Inferior parietal cortex (tissue), 1 donor: ENCODE data around the gene SLC39A2.
"Not testable (repeated sequence)": the region's sequence is repeated elsewhere in the genome, so short reads cannot be mapped to it uniquely, and the experiment has no call there.

ENCODE experiments used
- DNase-seq: peaks from one replicate; pipeline ENCODE4 v3.0.0-alpha.2; 2016; ENCODE audit errors: extremely low spot score

SLC39A2 gene

DNA sequence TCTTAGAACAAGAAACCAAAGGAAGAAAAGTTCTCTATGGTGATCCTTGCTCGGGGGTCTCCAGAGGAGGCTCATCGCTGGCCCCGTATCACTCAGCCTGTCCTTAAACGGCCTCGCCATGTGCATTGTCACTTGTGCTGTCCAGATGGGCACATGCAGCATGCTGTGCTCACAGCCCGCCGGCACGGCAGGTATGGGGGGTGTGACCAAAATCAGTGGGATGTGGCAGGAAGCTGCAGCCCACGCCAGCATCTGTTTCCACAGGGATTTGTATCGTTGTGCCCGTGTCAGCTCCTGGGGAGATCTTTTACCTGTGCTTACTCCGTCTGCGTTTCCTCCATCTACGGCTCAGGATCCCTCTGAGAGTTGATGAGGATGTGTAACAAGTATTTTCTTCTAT, 2.6 kb upstream of the SLC39A2 start:
- DNase-seq, result no peak

DNA sequence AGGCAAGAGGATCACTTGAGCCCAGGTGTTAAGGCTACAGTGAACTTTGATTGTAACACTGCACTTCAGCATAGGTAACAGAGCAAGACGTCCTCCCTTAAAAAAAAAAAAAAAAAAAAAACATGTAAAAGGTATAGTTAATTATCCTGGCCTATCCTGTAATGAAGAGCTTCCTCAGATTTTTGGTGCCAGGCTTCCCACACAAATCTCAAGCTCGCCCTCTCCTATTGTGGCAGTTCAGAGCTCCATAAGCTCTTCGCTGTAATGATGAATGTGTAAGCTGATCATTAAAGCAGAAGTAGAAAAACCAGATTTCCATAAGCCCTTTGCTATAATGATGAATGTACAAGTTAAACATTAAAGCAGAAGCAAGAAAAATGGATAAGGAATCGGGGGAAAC, 2.0 kb upstream of the SLC39A2 start:
- no peak for DNase-seq

DNA sequence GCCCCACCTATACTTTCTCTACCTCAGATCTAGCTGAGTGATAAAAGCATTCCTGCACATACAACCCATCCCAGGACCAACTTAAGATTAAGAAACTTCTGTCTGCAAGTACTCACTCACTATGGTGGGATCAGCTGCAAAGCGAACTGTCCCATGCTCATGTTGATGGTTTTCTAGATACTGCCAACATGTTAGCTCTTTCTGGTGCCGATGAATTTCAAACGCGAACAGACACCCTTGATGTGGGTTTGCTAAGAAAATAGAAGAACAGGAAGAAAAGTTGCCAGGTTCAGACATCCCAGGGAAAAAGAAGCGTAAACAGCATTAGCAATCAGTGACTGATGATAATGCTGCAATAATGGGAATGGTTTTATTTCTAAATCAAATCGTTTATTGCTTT, 1.5 kb upstream of the SLC39A2 start:
- no peak for DNase-seq

DNA sequence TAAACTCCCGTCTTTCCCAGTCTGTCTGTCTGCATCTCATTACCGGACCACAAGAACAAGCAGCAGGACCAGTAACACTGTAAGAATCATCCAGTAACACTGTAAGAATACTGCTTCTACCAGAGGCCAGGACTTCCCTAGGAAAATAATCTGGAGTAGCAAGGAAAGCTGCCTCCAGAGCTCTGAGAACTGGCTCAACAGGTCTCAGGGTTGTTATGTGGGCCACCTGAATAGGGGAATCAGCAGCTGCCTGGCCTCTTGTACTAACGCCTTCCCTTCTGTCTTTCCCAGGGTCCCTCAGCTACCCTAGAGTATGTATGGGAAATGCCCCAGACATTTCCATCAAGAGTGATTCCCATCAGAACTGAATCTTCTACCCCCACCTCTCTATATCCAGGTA, 954 bp upstream of the SLC39A2 start:
- DNase-seq, result no peak

DNA sequence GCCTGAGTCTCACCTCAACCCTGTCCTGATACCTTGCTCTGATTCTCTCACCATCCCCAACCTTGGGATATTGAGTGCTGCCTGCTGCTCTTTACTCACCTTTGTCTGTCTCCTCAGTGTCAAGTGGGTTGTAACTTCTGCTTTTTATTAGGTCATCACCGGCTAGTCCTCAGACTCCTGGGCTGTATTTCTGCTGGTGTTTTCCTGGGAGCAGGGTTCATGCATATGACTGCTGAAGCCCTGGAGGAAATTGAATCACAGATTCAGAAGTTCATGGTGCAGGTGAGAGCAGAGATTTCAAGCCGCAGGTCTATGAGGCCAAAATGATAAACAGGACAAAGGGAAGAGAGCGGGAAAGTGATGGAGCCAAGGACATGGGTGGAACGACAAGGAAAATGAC, 498 bp downstream of the SLC39A2 start:
- DNase-seq, result no peak

DNA sequence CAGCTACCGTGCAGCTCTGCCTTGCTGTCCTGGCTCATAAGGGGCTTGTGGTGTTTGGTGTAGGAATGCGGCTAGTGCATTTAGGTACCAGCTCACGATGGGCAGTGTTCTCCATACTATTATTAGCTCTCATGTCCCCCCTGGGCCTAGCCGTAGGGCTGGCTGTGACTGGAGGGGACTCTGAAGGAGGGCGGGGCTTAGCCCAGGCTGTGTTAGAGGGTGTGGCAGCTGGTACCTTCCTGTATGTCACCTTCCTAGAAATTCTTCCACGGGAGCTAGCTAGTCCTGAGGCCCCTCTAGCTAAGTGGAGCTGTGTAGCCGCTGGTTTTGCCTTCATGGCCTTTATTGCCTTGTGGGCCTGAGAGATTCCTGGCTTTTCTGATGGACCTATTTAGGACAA, 2.1 kb downstream of the SLC39A2 start:
- no peak for DNase-seq

DNA sequence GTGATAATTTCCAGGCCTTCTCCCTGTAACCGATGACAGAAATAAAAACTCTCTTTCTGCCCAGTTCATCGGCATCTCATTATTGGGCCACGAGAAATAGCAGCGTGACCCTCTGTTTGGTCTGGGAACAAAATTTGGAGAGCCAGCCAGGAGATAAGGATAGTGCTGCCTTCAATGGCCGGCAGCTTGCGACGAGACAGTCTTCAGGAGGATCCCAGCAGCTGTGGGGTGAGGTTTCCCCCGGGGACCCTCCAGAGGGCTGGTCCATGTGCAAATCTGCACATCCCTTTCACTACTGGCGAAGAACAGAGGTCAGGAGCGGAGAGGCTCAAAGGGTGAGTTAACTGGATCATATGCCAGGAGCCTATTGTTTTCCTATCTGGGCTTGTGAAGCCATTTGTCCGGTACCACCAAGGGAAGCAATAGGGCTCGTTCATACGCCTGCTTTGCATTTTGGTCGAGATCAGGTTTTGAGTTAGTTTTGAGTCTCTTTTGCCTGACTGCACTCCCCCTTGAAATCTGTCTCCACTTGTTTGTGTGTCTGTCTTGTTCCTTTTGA, 4.8 kb downstream of the SLC39A2 start:
- DNase-seq, result no peak

DNA sequence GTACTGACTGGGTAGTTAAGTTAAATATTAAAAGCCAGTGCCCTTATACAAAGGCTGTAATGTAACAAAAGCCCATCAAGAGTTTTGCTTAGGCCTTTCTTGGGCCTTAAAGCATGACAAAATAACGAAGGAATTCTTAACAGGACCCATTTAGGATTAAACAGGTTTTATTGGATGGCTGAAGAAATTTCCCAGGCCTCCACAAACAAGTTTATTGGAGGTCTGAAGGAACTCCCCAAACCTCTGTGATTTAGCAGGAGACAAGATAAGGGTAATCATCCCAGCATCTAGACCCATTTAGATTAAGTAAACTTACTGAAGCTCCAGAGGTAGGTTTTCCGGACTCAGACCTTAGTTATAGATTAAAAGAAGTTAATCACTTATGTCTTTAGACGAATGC, 10.6 kb downstream of the SLC39A2 start:
- DNase-seq, result not testable (repeated sequence)

DNA sequence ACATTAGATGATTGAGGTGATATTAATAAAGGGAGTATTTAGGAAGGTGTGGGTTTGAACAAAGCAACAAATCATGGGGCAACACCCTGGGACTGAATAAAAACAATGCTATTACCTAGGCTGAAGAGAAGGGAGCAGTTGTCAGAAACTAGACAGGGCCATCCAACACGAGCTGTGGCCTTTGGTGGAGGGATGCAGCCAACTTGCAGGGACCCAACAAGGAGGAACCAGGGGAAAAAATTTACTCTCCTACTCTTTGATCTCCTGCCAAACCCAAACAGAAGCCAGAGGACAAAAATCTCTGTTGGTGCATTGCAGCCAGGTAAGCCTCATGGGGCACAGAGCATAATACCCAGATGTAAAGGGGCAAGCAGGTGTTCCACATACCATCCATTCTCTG, 12.0 kb downstream of the SLC39A2 start:
- no peak for DNase-seq

DNA sequence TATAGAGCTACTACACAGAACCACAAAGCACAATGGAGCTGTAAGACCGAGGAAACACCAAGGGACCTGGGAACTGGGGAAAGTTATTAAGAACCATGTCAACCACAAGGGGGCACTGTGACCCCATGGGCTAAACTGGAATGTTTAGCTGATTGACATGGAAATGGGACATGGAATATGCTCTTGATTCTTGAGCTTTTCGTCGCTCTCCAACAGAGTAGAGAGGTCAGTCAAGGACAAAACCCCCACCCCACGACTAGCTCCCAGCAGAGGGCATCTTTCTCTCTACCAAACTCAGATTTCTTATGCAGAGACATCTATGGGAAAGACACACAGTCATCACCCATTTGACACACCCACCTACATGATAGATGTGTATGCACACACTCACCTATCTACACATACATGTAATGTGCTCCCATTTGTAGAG, 15.7 kb downstream of the SLC39A2 start:
- peak; percentile 99 for DNase-seq

DNA sequence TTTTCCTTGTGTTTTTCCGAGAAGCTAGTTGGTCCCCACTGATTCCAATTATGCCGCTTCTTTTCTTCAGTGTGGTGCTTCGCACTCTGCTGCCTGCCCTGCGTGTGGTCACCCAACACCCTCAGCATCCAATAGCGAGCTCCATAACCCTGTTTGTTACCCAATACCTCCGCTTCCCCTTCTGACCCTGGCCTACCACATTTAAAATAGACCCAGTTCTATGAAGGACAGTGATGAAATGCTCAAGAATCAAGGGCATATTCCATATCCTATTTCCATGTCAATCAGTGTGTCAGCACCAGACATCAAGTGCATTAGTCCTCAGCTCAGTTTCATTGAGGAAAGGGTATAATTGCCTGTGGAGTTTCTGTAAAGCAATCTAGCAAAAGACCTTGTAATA, 16.2 kb downstream of the SLC39A2 start:
- no peak for DNase-seq

DNA sequence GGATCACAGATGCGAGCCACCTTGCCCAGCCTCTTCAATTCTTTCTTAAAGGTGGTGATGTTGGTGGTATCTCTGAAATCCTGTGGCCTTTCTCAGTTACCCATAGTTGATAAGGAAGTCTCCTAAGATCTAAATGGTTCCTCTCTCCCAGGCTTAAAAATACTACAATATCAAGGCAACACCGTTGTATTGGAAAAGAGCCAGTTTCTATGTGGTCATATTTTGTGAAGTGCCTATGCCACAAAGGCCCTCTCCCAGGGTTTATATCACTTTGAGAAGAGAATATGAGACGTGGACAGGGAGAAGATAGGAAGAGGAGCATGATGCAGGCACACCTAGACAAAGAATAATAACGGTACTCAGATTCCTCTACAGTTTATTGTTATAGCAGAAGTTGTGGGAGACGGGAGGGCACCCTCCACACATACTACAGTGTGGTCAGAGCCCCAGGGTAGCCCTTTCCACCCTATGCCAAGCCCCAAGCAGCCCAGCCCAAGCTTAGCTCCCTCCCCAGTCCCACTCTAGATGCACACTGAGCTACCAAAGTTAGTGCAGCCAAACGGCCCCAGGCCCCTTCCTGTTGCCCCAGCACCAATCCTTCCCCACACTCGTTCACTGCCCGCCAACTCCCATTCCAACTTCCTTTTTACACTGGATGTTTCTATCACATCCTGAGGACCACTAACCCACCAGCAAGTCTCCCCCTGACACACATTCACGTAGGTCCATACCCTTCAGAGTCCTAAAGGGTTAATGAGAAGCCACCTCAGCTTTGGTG, 17.5 kb downstream of the SLC39A2 start:
- DNase-seq, result no peak

DNA sequence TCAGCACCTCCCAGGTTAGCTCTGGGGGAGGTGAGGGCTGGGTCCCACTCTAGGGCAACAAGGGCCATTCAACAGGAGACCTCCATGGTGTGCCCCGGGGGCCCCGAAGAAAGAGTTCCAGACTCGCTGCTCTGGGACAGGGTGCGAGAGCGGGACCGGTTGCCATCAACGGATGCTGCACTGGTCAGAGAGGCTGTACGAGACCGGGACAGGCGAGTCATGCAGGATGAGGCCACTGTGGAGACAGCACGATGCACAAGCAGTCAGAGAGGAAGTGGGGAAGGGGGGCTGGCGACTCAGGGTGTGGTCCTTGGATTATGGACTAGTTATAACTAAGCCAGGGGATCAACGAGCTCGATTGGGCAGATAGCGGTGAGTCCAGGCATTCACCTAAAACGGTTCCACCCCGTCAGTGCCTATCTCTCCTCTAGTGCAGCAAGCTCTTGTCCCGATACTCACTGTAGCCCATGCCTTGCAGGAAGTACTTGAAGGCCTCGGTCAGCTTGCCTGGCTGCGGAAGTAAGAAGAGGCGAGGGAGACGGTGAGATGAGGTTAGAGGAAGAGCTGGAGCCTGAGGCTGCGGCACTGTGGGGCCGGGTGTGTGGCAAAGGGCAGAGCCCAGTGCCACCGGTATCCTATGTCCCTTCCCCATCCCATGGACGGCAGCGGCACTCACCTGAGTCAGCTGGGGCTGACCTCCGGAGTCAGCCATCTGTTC, 18.6 kb downstream of the SLC39A2 start:
- no peak for DNase-seq

DNA sequence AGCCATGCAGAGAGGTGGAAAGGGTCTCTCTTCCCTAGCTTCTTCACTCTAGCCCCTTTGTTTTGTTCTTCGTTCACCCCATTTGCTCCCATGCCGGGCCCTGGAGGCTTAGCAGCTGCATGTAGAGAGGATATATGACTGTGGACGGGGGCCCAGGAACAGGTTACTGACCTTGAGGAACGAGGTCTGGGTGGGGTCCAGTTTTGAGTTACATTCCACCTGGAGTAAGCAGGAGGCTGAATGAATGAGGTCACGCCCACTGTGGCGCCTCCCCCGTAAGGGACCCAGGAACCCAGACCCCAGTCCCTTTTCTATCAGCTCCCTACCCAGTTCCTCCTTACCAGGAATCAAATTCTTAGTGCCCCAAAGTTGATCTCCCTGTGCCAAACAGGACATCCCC, 19.2 kb downstream of the SLC39A2 start:
- DNase-seq, result no peak

DNA sequence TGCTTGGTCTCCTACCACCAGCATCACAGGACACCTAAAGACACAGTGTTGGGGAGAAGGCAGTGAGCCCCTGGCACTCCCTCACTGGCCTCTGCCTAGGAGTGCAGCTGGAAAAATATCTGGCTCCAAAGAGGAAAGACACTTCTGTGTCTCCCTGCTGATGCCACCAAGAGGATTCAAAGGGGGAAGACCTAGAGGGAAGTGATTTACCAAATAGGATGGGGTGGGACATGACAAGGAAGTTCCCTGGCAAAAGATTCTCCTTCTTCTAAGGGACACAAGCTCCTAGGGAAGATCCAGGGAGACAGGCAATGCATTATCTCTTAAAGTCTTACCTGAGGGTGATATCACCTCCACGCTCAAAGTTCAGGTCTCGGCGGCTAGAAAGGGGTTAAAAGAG, 19.7 kb downstream of the SLC39A2 start:
- DNase-seq, result no peak

DNA sequence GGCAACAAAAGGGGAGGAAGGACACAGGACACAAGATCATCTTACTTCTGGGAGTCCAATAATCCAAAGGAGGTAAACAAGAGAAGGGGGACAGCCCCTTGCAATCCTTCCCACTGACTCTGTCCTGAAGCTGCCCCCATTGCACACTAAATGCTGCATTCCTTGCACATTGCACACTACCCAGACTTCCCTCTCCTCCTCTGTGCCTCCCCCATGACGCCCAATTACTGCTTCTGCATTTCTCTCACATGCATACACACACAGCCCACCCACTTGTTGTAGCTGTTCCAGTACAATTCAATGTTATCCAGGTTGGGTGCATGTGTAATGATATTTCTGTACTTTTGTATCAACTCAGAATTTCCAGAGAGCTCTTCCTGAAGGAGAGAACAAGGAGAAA, 20.3 kb downstream of the SLC39A2 start:
- DNase-seq, result no peak

DNA sequence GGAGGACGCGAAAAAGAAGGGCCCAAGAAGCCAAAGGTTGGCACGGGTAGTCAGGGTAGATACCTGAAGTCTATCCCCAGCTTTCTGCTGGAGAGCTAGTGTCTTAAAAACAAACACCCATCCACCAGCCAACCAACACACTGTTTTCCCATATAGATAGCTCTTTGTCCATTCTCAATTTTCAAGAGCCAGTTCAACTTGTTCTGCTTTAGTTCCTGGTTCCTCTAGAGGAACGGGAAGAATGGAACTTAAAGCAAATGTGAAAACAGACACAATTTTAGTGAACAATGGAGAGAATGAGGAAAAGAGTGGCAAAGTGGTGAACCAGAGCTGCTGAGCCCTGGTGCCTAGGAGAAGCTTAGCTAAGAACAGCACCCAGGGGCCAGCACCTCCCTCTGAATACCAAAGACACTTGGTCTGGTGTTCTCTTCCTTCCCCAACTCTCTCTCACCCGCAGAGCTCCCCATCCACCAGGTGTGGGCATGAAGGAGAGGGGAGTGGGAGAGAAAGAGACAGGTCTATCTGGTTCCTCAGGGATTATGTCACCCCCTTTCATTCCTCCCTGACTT, 22.0 kb downstream of the SLC39A2 start:
- no peak for DNase-seq

DNA sequence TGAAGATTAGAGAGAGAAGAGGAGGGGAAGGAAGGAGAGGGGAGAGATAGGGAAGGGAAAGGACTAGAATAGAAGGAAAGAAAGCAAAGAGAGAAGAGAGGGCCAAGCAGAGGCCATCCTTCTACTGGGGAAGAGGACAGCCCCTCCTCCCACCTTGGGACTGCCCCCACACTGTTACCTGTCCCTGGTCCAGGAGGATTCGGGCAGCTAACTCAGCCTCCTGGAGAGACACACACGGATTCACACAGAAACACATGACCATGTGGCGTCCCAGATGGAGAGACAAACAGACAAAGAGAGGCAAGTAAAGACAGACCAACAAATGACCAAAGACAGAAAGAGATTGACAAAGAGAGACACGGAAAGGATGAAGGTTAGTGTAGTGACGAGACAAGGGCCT, 23.6 kb downstream of the SLC39A2 start:
- no peak for DNase-seq

DNA sequence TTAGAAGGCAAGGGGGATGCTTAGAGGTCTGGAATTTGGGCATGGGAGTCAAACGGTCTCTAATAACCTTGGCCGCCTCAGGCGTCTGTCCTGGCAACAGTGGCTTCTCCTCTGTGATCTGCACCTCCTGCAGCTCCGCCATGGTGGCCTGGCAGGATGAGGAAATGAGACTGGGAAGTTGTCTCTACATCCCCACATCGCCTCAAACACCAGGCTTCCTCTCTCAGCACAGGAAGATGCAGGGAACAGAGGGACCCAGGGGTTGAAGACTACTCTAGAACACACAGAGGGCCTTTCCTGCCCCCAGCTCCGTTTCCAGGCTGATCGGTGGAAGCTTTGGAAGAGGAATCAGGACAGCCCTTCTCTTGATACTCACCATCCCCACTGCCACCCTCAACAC, 24.1 kb downstream of the SLC39A2 start:
- DNase-seq, result no peak

DNA sequence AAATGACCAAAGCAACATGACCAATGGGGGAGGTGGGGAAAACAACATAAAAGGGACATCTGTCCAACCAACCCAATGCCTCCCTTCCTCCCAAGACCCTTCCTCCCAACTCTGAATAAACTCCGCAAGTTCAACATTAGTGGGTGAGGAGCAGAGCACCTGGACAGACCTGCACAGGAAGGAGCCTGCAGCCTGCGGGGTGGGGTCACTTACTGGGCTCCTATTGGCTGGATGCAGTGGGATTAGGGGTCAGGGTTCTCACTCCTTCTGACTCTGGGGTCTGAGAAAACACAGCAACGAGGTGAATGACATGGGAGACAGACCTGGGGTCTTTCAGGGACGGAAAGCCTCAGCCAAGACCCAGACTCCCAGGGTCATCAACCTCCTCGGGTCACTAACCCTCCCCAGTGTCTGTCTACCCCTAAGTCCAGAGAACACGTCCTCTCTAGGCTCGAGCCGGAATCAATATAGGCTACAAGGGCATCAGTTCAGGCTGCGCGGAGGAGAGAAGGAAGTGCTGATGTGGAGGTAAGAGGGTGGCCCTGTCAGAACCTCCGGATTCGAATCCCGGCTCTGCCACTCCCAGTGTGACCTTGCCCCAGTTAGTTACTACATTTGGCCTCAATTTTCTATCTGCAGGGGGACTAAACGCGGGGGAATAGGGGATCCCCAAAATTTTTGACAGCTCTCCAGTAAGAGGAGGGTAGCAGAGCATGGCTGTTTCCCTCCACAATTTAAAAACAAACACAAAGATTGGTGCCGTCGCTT, 24.9 kb downstream of the SLC39A2 start:
- no peak for DNase-seq

DNA sequence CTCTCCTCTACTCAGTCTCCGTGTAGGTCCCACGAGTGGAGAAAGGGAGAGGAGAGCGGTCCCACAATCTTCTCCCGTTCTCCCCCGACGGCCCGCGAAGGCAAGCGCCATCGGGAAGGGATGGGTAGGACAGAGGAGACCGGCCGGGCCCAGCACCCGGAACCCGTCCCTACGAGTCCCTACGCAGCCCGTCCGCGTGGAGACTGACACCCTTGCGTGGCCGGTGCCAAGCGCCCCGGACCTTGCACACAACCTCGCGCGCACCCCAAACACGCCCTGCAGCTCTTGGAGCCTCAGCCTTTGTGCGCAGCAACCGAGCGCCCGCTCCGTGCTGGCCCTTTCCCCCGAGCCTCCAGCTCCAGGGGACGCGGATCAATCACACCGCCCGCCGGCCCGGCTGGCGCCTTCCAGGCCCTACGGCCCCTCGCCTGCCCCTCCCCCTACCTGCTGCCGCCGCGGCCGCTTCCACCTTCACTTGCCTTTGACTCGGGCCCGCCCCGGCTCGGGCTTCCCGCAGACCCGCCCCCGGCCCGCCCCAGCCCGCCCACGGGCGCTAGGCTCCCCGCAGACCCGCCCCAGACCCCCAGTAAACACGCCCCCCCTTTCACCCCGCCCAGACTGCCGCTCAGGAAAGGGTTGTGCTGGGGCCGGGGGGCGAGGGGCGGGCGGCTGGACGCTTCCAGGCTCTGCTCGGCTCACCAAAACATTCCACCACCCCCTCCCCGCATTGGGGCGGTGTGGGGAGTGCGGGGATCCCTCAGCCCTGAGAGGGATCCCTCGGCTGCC, 25.7 kb downstream of the SLC39A2 start, which contains the start of gene NDRG2:
TSS of gene NDRG2 (minus strand) at position 477 of the 786 bp plus-strand sequence. CDS start 1,746 bp downstream, outside the sequence.
- no peak for DNase-seq
